ENCODE measurements around the gene CASTOR1.

CASTOR1 gene

GRCh38 chr22:30297991-30298701, 8.8 kb upstream of the CASTOR1 start:
- no peak for DNase-seq

- no peak for DNase-seq
Observed at GRCh38 chr22:30297276-30297990, 8.1 kb upstream of the CASTOR1 start.

- no peak for DNase-seq
Observed at GRCh38 chr22:30296833-30297232, 7.5 kb upstream of the CASTOR1 start.

GRCh38 chr22:30296324-30296723, 7.0 kb upstream of the CASTOR1 start:
- no peak for DNase-seq

- no peak for DNase-seq
Observed at GRCh38 chr22:30295576-30295975, 6.3 kb upstream of the CASTOR1 start.

GRCh38 chr22:30294830-30295229, 5.5 kb upstream of the CASTOR1 start:
- DNase-seq: no peak

GRCh38 chr22:30294066-30294465, 4.8 kb upstream of the CASTOR1 start:
- DNase-seq: no peak

GRCh38 chr22:30293026-30293425, 3.7 kb upstream of the CASTOR1 start:
- DNase-seq: no peak

- no peak for DNase-seq
Observed at GRCh38 chr22:30292069-30292970, 3.0 kb upstream of the CASTOR1 start.

- DNase-seq: no peak
Observed at GRCh38 chr22:30291058-30291892, 2.0 kb upstream of the CASTOR1 start.

GRCh38 chr22:30290342-30291057, 1.2 kb upstream of the CASTOR1 start:
- no peak for DNase-seq

GRCh38 chr22:30289980-30290313, 642 bp upstream of the CASTOR1 start:
- DNase-seq: no peak

GRCh38 chr22:30288419-30289140, 725 bp downstream of the CASTOR1 start:
- no peak for DNase-seq

- DNase-seq: peak; percentile 87
Observed at GRCh38 chr22:30287648-30288418, 1.5 kb downstream of the CASTOR1 start.

- DNase-seq: peak; percentile 81
Observed at GRCh38 chr22:30286813-30287647, 2.3 kb downstream of the CASTOR1 start.

- DNase-seq: no peak
Observed at GRCh38 chr22:30286331-30286730, 3.0 kb downstream of the CASTOR1 start.

GRCh38 chr22:30285846-30286200, 3.5 kb downstream of the CASTOR1 start:
- no peak for DNase-seq

GRCh38 chr22:30285176-30285845, 4.0 kb downstream of the CASTOR1 start:
- DNase-seq: no peak

- no peak for DNase-seq
Observed at GRCh38 chr22:30284666-30285065, 4.6 kb downstream of the CASTOR1 start.

Measured in stimulated activated naive CD4-positive, alpha-beta T cell treated with Interleukin-2 at 50 U/mL for 16 hours (primary cell).